Measurements from ENCODE around the gene WFDC11. TPM values are rescaled to one million over a fixed set of nuclear protein-coding genes. Genes with fewer than 3 reads are reported as not detected.
"Not testable (repeated sequence)": the region's sequence is repeated elsewhere in the genome, so short reads cannot be mapped to it uniquely, and the experiment has no call there.

Gene WFDC11
- polyA plus RNA-seq, 1 donor (not counting 4 experiments of a cell fraction or from before 2014, with no cell fraction given), result not detected

DNA sequence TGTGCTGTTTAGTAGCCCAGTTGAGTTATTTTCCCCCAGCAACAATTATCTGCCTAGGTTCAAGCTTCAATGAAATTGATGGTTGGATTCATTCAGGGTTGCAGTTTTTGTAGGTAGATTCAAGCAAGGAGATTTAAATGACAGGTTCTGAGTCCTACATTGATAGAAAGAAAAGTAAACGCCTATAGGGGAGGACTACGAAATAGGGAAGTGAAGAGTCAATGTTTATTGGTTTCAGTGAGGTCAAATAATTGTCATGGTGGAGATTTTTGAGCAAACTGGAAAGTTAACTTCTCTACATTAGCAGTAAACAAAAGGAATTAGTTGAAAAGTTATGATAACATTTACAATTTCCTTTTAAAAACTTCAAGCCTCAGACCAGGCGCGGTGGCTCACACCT is 31.1 kb upstream of the WFDC11 start:
- FAIRE-seq, result no peak
- TF ChIP-seq EZH2 (IDR thresholded peaks at IDR 0.05; ENCODE audit: low read length) (no peak), CTCF (optimal IDR thresholded peaks at IDR 0.05 in 1 of 3, IDR thresholded peaks at IDR 0.05 in 1 of 3, conservative IDR thresholded peaks at IDR 0.05 in 1 of 3; ENCODE audit: extremely low read depth in 1 of 3, insufficient read depth in 2 of 3, low read length in 3 of 3) (no peak)

DNA sequence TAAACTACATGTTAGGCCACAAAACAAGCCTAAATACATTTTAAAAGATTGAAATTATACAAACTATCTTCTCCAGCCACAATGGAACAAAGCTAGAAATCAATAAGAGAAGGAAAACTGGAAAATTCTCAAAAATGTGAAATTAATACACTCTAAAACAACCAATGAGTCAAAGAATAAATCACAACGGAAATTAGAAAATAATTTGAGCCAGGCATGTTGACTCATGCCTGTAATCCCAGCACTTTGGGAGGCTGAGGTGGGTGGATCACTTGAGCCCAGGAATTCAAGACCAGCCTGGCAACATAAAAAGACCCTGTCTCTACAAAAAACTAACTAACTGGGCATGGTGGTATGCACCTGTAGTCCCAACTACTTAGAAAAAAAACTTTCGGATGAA is 25.5 kb upstream of the WFDC11 start:
- Histone ChIP-seq H3K27me3 (ENCODE audit: control insufficient read depth, extremely low read depth, insufficient read depth, low read length) (no peaks in the 10 kb centered on the region), H3K36me3 (ENCODE audit: control insufficient read depth in 2 of 2, extremely low read depth in 1 of 2, insufficient read depth in 2 of 2, low read length in 2 of 2) (no peaks in the 10 kb centered on the region), H3K9me3 (ENCODE audit: control insufficient read depth, low read depth, low read length) (no peaks in the 10 kb centered on the region), H3K27ac (ENCODE audit: control insufficient read depth, insufficient read depth, low read length) (no peak overlapping the region), H4K20me1 (ENCODE audit: control insufficient read depth, extremely low read depth, insufficient read depth, low read length) (no peaks in the 10 kb centered on the region), H3K4me1 (ENCODE audit: control insufficient read depth, extremely low read depth, insufficient read depth, low read length) (peaks cover 8% of the 10 kb centered on the region), H3K4me2 (ENCODE audit: control insufficient read depth, extremely low read depth, insufficient read depth, low read depth, low read length) (peak overlapping the region; percentile 16), H3K79me2 (ENCODE audit: control insufficient read depth, insufficient read depth, low read length) (no peaks in the 10 kb centered on the region), H3K9me1 (ENCODE audit: control insufficient read depth, extremely low read depth, insufficient read depth, low read length) (no peaks in the 10 kb centered on the region), H2AFZ (ENCODE audit: control insufficient read depth, low read length) (no peak overlapping the region), H3K9ac (ENCODE audit: control insufficient read depth, extremely low read depth, insufficient read depth, low read length) (no peak overlapping the region), H3K4me3 (ENCODE audit: control insufficient read depth in 2 of 3, extremely low read depth in 1 of 3, insufficient read depth in 2 of 3, low read depth in 1 of 3, low read length in 3 of 3) (no peak overlapping the region)
- DNase-seq (ENCODE audit: low read depth, low spot score) (no peak), FAIRE-seq (no peak)
- dilution Hi-C loops (cut with MboI; ENCODE audit: extremely low pct_ligation_motif_present, low sequenced_read_pairs), result no loop called here
- TF ChIP-seq CTCF (optimal IDR thresholded peaks at IDR 0.05 in 1 of 3, IDR thresholded peaks at IDR 0.05 in 1 of 3, conservative IDR thresholded peaks at IDR 0.05 in 1 of 3; ENCODE audit: extremely low read depth in 1 of 3, insufficient read depth in 2 of 3, low read length in 3 of 3) (no peak), EZH2 (IDR thresholded peaks at IDR 0.05; ENCODE audit: low read length) (no peak)

More for the DNA sequence above, 31.1 kb upstream of the WFDC11 start:
- no peaks in the 10 kb centered on the region for H3K27me3 ChIP-seq (ENCODE audit: control insufficient read depth, extremely low read depth, insufficient read depth, low read length)
- no peak overlapping the region for H3K27ac ChIP-seq (ENCODE audit: control insufficient read depth, insufficient read depth, low read length)
- H2AFZ ChIP-seq (ENCODE audit: control insufficient read depth, low read length), result no peak overlapping the region
- no peaks in the 10 kb centered on the region for H3K79me2 ChIP-seq (ENCODE audit: control insufficient read depth, insufficient read depth, low read length)
- no peak overlapping the region for H3K4me3 ChIP-seq (ENCODE audit: control insufficient read depth in 2 of 3, extremely low read depth in 1 of 3, insufficient read depth in 2 of 3, low read depth in 1 of 3, low read length in 3 of 3)
- no peaks in the 10 kb centered on the region for H4K20me1 ChIP-seq (ENCODE audit: control insufficient read depth, extremely low read depth, insufficient read depth, low read length)
- no peak for DNase-seq (ENCODE audit: low read depth, low spot score)
- no peaks in the 10 kb centered on the region for H3K36me3 ChIP-seq (ENCODE audit: control insufficient read depth in 2 of 2, extremely low read depth in 1 of 2, insufficient read depth in 2 of 2, low read length in 2 of 2)
- dilution Hi-C loops (cut with MboI; ENCODE audit: extremely low pct_ligation_motif_present, low sequenced_read_pairs), result no loop called here
- H3K4me1 ChIP-seq (ENCODE audit: control insufficient read depth, extremely low read depth, insufficient read depth, low read length), result no peaks in the 10 kb centered on the region
- H3K9me3 ChIP-seq (ENCODE audit: control insufficient read depth, low read depth, low read length), result no peaks in the 10 kb centered on the region
- H3K9ac ChIP-seq (ENCODE audit: control insufficient read depth, extremely low read depth, insufficient read depth, low read length), result no peak overlapping the region
- H3K9me1 ChIP-seq (ENCODE audit: control insufficient read depth, extremely low read depth, insufficient read depth, low read length), result no peaks in the 10 kb centered on the region
- H3K4me2 ChIP-seq (ENCODE audit: control insufficient read depth, extremely low read depth, insufficient read depth, low read depth, low read length), result no peak overlapping the region

GRCh38 chr20:45693346-45693745 is 23.3 kb upstream of the WFDC11 start:
- FAIRE-seq; H3K9ac ChIP-seq (ENCODE audit: control insufficient read depth, extremely low read depth, insufficient read depth, low read length); DNase-seq (ENCODE audit: low read depth, low spot score); H3K4me1 ChIP-seq (ENCODE audit: control insufficient read depth, extremely low read depth, insufficient read depth, low read length); dilution Hi-C loops (cut with MboI; ENCODE audit: extremely low pct_ligation_motif_present, low sequenced_read_pairs); H4K20me1 ChIP-seq (ENCODE audit: control insufficient read depth, extremely low read depth, insufficient read depth, low read length); H3K79me2 ChIP-seq (ENCODE audit: control insufficient read depth, insufficient read depth, low read length); H3K9me1 ChIP-seq (ENCODE audit: control insufficient read depth, extremely low read depth, insufficient read depth, low read length); H2AFZ ChIP-seq (ENCODE audit: control insufficient read depth, low read length); H3K36me3 ChIP-seq (ENCODE audit: control insufficient read depth in 2 of 2, extremely low read depth in 1 of 2, insufficient read depth in 2 of 2, low read length in 2 of 2); H3K4me2 ChIP-seq (ENCODE audit: control insufficient read depth, extremely low read depth, insufficient read depth, low read depth, low read length); H3K27ac ChIP-seq (ENCODE audit: control insufficient read depth, insufficient read depth, low read length); H3K27me3 ChIP-seq (ENCODE audit: control insufficient read depth, extremely low read depth, insufficient read depth, low read length); H3K4me3 ChIP-seq (ENCODE audit: control insufficient read depth in 2 of 3, extremely low read depth in 1 of 3, insufficient read depth in 2 of 3, low read depth in 1 of 3, low read length in 3 of 3); H3K9me3 ChIP-seq (ENCODE audit: control insufficient read depth, low read depth, low read length): not testable (repeated sequence)
